Stimulated activated naive CD8-positive, alpha-beta T cell treated with anti-CD3 and anti-CD28 coated beads, Interleukin-15, Interleukin-2, amounts not matched to agents 100 U/mL and 50 U/mL, for 24 hours (primary cell): ENCODE measurements around the gene CHN1.

Source experiments
- ATAC-seq: fragments of 150-1000 bp; cut with Tn5 transposase; one replicate; pipeline ENCODE4 v1.10.0; 2021
- DNase-seq: peaks from one replicate; pipeline ENCODE4 v3.0.0; 2021

CHN1 gene, protein sequence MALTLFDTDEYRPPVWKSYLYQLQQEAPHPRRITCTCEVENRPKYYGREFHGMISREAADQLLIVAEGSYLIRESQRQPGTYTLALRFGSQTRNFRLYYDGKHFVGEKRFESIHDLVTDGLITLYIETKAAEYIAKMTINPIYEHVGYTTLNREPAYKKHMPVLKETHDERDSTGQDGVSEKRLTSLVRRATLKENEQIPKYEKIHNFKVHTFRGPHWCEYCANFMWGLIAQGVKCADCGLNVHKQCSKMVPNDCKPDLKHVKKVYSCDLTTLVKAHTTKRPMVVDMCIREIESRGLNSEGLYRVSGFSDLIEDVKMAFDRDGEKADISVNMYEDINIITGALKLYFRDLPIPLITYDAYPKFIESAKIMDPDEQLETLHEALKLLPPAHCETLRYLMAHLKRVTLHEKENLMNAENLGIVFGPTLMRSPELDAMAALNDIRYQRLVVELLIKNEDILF

DNA sequence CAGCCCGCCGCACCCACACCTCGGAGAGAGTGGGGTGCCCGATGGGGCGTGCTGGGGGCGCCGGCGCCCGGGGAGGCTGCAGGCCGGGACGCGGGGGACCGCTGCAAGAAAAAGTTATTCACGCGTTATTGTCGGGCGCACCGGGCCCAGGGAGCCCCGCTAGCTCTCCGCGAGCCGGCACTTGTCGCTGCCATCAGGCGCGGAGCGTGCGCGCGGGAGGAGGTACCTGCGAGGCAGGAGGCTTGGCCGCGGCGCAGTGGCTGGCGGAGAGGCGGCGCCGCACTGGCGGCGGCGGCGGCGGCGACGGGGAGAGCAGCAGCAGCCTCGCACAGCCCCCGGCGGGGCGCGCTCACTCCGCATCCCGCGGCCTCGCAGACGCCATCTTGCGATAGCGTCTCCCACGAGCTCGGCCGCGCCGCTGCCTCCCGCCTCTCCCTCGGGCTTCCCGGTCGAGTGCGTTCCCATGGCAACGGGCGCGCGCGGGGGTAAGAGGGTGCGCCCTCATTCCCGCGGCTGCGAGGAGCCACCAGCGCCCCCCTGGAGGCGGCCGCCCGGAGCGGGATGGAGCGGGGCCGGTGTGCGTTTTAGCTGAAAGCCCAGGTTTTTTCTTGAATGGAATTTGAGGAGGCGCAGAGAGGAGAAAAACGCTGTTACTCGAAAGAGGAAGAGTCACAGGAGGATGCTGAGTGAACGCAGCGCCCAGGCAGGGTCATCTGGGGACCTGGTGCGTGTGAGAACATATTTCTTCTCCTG is at the start of gene CHN1:
Gene CHN1 (minus strand): TSS at position 402 of the 753 bp plus-strand sequence. CDS start 469 bp downstream, outside the sequence.
- peak; percentile 84 for ATAC-seq
- peak; percentile 72 for DNase-seq

DNA sequence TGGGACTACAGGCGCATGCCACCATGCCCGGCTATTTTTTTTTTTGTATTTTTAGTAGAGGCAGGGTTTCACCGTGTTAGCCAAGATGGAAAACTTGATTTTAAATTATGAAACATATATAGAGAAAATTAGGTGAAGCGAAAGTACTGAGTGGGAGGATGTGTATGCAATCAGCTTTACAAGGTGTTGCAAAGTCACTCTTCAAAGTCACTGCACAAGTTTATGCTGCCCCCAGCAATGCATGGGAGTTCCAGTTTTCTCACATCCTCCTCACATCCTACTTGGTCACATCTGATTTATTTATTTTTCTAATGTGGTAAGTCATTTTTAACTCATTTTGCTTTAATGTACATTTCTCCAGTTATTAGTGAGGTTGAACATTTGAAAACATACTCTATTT is 49.2 kb upstream of the CHN1 start:
- no peak for ATAC-seq

DNA sequence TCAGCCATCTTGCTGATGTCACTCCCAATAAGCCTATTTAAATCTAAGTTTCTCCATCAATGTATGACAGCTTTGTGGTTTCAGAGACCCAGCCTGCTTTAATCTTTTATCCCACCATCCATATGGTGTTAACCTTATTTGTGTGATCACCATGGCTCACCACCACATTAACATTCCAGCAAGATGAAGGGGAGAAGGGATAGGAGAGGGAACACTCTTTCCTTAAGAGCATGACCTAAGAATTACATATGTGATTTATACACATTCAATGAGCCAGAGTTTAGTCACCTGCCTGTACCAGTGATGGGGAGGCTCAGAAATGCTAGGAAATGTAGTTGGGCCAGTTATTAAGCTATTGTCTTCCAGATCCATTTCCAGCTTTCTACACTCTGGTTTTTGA is 44.5 kb upstream of the CHN1 start:
- no peak for DNase-seq

More for the DNA sequence above, 49.2 kb upstream of the CHN1 start:
- no peak for DNase-seq

GRCh38 chr2:175048275-175048674 is 43.1 kb upstream of the CHN1 start:
- DNase-seq, result no peak
- ATAC-seq, result no peak

More for the DNA sequence above, 44.5 kb upstream of the CHN1 start:
- ATAC-seq, result no peak

- no peak for ATAC-seq
- DNase-seq, result no peak
Observed at GRCh38 chr2:175039490-175039889, 34.3 kb upstream of the CHN1 start.

- ATAC-seq (no peak), DNase-seq (no peak)
Observed at GRCh38 chr2:175039031-175039430, 33.9 kb upstream of the CHN1 start.

- DNase-seq, result no peak
- ATAC-seq, result no peak
Observed at GRCh38 chr2:175037941-175038340, 32.8 kb upstream of the CHN1 start.

DNA sequence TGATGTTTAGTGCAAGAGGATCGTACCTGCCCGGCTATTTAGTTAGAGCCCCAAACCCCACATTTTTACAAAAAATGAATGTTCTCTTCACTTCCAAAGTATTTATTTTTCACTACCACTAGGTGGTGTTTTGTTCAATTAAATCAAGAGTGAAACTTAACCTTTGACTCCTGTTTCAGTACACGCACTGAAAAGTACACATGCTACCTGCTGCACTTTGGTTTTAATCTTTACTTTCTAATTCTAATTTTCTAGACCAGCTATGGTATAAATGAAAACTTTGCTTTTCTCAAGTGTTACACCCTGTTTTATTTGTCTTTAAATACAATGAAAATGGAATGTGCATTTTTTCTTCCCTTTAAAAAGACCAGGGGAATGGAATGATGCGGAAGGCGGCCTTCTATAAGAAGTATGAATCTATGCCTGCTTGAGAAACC is 31.4 kb upstream of the CHN1 start:
- DNase-seq (no peak), ATAC-seq (no peak)

DNA sequence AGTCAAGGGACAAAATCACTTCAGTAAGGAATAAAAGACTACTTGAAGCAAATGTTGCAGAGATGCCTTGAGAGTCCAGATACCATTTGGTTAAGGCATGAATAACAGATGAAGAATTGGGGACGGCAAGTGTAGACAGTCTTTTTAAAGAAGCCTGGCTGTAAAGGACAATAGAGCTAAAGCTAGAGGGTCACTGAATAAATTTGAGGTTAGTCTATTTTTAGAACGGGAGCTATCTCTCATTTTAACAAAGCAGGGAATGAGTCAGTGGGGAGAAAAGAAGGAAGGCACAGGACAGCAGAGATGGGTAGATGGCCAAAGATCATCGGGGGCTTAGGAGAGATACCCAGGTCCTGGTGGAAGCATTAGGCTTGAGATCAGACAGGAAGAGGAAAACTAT is 30.6 kb upstream of the CHN1 start:
- DNase-seq, result no peak

GRCh38 chr2:175034716-175035115 is 29.5 kb upstream of the CHN1 start:
- DNase-seq (no peak), ATAC-seq (no peak)

More for the DNA sequence above, 30.6 kb upstream of the CHN1 start:
- no peak for ATAC-seq

DNA sequence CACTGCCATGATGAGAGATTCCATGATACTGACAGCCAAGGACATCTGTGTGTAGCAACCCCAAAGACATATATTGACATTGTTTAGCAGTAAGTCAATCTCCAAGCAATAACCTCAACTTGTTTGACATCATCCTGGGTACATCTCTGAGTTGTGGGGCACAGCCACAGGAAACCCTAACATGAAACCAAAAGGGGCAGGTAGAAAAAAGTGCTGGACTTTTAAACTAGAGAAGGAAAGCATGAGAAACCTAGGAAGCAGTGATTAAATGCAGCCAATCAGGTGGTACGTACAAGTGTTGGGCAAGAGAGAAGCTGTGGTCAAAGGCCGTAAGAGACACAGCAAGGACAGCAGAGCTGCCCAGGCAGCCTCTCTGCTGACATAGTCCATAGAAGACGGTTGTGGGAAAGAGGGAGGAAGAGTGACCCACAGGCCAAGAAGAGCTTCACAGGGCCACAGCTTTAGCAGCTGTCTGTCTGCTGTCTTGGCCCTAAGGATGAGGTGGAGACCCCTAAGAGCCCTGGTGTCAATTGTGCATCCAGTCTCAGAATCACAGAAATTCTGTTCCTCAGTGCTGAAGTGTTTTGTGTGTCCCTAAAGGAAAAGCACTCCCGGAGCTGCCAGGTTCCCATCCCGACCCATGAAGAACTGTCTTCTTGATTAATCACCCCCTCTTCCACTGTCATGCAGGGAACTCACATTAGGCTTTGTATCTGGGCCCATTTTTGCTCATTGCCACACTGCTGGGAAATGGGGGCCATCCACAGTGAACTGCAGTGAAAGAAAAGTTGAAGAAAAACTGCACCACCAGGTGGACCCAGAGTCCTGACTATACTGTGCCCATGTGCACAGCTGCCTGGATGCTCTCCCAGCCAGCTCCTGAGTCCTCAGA is 25.4 kb upstream of the CHN1 start:
- DNase-seq, result peak; percentile 13
- no peak for ATAC-seq

DNA sequence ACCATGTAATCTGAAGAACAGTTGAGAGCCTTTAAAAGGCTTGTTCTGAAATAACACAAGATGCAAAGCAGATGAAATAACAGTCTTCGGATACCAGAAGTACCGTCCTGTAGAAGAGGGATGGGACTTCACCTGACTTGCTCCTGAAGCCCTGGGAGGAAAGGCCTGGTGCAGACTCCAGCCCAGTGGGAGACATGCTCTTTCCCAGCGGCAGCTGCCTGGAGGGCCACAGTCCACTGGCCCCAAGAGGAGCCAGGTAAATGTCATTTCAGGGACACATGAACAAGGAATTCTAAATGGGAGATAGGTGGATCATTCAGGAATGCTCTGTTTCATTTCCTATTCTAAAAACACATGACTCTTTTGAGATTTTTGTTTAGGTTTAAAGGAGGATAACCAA is 22.6 kb upstream of the CHN1 start:
- DNase-seq (no peak), ATAC-seq (no peak)

GRCh38 chr2:175026385-175026784 is 21.2 kb upstream of the CHN1 start:
- no peak for ATAC-seq
- no peak for DNase-seq

DNA sequence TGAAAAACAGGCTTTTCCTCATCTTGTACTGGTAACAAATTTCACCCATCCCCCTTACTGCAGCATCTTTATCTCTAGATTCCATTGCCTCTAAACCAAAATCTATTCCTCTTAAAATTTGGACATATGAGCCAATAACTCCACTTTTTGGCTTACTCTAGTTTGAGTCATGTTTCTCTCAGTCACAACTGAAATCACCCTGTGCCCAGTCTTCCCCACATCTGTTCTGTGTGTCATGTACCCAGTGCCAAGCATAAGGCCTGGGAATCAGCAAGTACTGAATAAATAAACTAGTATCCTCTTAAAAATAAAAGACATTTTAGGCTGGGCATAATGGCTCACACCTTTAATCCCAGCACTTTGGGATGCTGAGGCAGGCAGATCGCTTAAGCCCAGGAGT is 20.8 kb upstream of the CHN1 start:
- no peak for ATAC-seq
- no peak for DNase-seq

- ATAC-seq (no peak), DNase-seq (no peak)
Observed at GRCh38 chr2:175025233-175025632, 20.1 kb upstream of the CHN1 start.

GRCh38 chr2:175022923-175023322 is 17.7 kb upstream of the CHN1 start:
- ATAC-seq (no peak), DNase-seq (no peak)

DNA sequence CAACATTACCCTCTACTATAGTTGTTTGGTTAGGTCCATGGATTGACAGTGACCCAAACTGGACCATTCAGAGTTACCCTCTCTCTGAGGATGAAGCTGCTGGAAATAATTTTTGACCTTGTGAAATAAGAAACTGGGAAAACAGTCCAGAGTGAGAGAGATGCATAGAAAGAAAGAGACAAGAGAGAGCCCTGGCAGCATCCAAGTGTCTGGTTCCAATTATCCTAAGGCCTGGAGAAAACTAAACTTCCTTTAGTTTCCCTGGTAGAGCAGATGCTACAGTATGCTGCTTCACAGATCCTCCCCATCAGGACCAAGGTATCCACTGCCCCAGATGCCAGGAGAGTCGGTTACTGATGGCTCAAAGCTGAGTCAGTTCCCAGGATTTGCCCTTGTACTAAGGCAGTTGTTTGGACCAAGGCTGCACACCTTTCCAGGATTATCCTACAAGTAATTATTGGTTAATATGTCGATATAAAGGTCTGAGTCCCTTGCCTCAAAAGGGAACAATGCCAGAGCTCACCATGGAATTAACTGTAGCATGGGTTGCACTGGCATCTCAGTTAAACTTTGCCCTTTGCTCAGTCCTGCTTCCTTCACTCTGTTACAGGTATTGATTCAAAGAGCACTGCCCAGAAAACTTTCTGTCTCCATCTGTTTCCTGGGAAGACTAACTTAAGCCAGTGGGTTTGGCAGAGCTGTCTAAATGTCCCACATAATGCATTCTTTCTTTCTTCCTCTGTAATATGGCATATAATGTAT is 14.6 kb upstream of the CHN1 start:
- no peak for ATAC-seq
- DNase-seq, result no peak

- no peak for DNase-seq
- ATAC-seq, result no peak
Observed at GRCh38 chr2:175017618-175018414, 12.6 kb upstream of the CHN1 start.

DNA sequence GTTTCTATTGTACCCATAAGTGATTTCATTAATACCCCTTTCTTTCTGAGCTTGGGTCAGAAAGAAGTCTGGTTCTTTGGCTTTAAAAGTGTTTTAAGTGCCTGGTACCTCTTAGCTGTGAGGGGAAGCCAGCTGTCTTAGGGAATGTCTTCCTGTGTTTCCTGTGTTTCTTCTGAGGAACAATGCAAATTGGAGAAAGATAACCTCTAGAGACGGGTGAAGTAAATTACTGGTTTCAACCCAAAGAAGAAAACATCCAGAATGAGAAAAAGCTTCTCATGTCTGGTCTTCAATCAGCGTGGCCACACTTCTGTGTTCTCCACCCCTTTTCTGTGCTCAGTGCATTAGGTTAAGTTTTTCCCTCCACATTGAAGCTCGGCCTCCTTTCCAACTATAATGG is 10.2 kb upstream of the CHN1 start:
- no peak for DNase-seq
- no peak for ATAC-seq

DNA sequence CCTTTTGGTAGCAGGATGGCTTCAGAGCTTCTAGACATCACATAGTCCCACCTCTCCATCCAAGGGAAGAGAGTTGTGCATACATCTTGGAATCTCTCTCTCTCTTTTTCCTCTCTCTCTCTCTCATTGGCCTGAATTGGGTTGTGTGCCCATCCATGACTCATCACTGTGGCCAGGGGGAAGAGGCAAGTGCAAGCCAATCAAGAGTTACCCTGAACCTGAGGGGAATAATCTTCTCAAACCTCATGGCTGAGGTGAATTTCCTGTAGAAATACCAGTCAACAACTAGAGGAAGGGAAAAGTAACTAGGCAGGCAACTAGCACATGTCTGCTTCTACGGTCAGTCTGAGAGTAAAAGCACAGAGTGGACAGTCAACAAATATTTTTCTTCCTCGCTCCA is 7.3 kb upstream of the CHN1 start:
- DNase-seq, result no peak
- ATAC-seq, result no peak

- ATAC-seq, result no peak
- DNase-seq, result no peak
Observed at GRCh38 chr2:175011505-175011904, 6.3 kb upstream of the CHN1 start.
